Mononuclear cell (primary cell): ENCODE data around the gene OR5A1. TPM values are rescaled to one million over a fixed set of nuclear protein-coding genes. Genes with fewer than 3 reads are reported as not detected.
"Not testable (repeated sequence)": the region's sequence is repeated elsewhere in the genome, so short reads cannot be mapped to it uniquely, and the experiment has no call there.

Experiments
- H3K27me3 ChIP-seq: 2 replicates; pipeline ENCODE4 v1.6.0; 2011; ENCODE audit warnings: low read length, control low read depth; ENCODE audit not compliant: insufficient read depth
- H3K4me1 ChIP-seq: 2 replicates; pipeline ENCODE4 v1.5.1; 2011; ENCODE audit warnings: mild to moderate bottlenecking, low read length, control low read depth; ENCODE audit not compliant: insufficient read depth
- H3K4me3 ChIP-seq: 2 replicates; pipeline ENCODE4 v1.5.1; 2011; ENCODE audit warnings: mild to moderate bottlenecking, low read length, moderate library complexity
- H3K9me3 ChIP-seq: 2 replicates; pipeline ENCODE4 v1.5.1; 2011; ENCODE audit warnings: low read depth, mild to moderate bottlenecking, control low read depth, low read length
- total RNA-seq: library from RNA; depleted of rRNA; stranded (reverse); fragments of >200 nt; gene quantifications from one replicate; pipeline ENCODE4 v1.2.3, GENCODE V29; 2012

Gene OR5A1
- total RNA-seq, 1 donor, result under 0.01 TPM

DNA sequence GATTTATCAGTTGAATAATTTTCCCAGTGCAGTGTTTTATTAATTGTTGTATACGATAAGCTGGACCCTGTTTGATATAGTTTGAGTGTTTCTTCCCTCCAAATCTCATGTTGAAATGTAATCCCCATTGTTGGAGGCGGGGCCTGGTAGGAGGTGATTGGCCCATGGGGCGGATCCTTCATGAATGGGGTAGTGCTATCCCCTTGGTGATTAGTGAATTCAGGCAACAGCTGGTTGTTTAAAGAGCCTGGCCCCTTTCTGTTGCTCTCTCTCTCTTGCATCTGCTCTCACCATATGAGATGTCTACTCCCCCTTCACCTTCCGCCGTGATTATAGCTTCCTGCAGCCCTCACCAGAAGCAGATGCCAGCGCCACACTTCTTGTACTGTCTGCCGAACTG, 1.5 kb downstream of the OR5A1 start:
- H3K27me3 ChIP-seq, result peaks cover 2% of the 10 kb centered on the region
- H3K9me3 ChIP-seq, result no peaks in the 10 kb centered on the region
- no peak overlapping the region for H3K4me3 ChIP-seq
- H3K4me1 ChIP-seq, result no peaks in the 10 kb centered on the region

DNA sequence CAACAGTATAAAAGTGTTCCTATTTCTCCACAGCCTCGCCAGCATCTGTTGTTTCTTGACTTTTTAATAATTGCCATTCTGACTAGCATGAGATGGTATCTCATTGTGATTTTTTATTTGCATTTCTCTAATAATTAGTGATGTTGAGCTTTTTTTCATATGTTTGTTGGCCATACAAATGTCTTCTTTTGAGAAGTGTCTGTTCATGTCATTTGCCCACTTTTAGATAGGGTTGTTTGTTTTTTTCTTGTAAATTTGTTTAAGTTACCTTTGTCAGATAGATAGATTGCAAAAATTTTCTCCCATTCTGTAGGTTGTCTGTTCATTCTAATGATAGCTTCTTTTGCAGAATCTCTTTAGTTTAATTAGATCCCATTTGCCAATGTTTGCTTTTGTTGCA, 9.4 kb downstream of the OR5A1 start:
- not testable (repeated sequence) for H3K27me3 ChIP-seq, H3K4me1 ChIP-seq, H3K9me3 ChIP-seq, H3K4me3 ChIP-seq

DNA sequence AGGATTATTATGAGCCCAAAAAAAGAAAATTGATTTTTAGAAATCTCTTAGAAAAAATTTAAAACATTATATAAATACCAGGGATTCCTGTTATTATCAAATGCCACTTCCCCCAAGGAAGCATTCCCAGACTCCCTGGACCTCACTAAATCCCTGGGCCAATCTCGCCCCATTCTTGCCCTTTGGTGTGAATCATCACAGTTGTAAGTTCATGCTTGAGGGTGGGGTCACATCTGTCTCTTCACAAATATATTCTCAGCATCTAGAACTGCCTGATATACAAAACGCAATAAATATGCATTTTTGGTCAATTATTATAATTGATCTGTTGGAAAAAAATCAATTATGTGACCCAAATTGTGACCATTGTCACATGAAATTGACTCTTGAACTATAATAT, 12.2 kb downstream of the OR5A1 start:
- no peaks in the 10 kb centered on the region for H3K4me1 ChIP-seq
- no peaks in the 10 kb centered on the region for H3K27me3 ChIP-seq
- H3K4me3 ChIP-seq, result no peak overlapping the region
- H3K9me3 ChIP-seq, result no peaks in the 10 kb centered on the region

DNA sequence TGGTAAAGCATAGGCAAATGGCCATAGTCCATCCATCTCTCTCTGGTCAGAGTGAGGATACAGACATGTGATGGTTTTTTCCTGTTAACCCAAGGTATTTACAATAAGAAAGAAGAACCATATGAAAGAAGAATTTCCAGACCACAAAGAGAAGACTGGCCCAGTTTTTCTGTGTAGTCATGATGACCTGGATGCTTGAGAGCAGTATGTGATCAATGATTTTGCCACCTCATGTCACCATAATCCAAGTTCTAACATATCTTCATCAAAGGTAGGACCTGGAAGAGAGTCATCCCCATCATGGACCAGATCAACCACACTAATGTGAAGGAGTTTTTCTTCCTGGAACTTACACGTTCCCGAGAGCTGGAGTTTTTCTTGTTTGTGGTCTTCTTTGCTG, 20.4 kb downstream of the OR5A1 start, which contains the start of gene OR4D6:
Gene OR4D6, plus strand, starts transcription at position 301 of the 400 bp plus-strand sequence. Its CDS starts 0 bp downstream, at position 301.
- H3K27me3 ChIP-seq, result no peaks in the 10 kb centered on the region
- H3K9me3 ChIP-seq, result no peaks in the 10 kb centered on the region
- H3K4me1 ChIP-seq, result no peaks in the 10 kb centered on the region
- H3K4me3 ChIP-seq, result no peak within 1 kb of the TSS

DNA sequence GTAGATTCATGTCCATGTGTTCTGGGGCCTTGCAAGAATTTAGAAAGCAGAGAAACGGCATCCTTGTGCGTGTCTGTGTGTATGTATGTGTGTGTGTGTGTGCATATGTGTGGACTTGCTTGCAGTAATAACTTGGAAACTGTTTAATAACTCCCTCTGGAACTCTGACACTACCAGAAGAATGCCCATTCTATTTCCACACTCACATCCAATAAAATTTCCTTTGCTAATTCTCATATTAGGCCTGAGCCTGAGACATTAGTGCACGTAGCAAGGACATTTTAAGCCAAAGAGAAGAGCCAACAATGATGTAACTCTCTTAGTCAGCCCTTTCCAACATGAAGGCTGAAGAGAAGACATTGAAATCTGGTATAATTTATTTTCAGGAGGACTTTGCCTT, 23.6 kb downstream of the OR5A1 start:
- no peaks in the 10 kb centered on the region for H3K9me3 ChIP-seq
- H3K4me3 ChIP-seq, result no peak overlapping the region
- no peaks in the 10 kb centered on the region for H3K27me3 ChIP-seq
- no peaks in the 10 kb centered on the region for H3K4me1 ChIP-seq

DNA sequence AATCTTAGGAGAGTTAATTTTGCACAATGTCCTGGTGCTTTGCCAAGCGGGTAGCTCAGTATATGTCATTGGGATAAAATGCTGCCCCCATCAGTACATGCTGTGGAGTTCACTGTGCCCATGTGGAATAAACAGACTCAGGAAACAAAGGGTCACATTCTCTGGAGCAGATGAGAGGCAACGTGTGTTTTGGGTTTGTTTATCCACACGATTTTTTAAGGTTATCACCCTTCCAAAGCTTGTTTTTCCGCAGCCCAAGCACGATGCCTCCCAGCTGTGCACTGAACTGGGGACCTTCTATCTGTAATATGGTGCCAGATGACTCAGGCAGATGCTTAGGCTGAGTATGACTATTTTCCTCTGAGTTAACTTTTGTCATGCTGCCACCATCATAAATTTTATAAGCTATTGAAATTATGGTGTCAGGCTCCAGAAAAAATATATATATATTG, 26.9 kb downstream of the OR5A1 start:
- Histone ChIP-seq H3K27me3 (no peaks in the 10 kb centered on the region), H3K9me3 (no peaks in the 10 kb centered on the region), H3K4me3 (no peak overlapping the region), H3K4me1 (no peaks in the 10 kb centered on the region)

DNA sequence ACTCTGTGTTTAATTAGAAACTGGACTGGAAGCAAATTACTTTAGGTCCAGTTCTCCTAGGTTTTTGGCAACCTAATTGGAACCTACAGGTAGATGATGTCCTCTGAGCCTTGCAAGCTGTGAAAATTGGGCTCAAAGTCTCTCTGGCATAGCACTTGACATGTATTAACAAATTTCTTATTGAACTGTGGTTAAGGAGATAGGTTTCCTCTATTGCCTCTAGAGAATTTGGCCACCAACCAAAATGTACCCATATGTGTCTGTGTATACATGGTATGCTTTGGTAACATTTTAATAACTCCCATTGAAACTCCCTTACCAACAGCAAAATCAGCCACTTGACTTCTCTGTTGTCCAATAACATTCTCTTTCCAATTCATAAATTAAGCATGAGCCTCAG, 36.7 kb downstream of the OR5A1 start, which contains the start of gene OR4D10:
Gene OR4D10, plus strand, starts transcription at position 301 of the 400 bp plus-strand sequence. CDS start 4,115 bp downstream, outside the sequence.
- Histone ChIP-seq H3K4me3 (no peak within 1 kb of the TSS), H3K27me3 (no peaks in the 10 kb centered on the region), H3K4me1 (no peaks in the 10 kb centered on the region), H3K9me3 (no peaks in the 10 kb centered on the region)

DNA sequence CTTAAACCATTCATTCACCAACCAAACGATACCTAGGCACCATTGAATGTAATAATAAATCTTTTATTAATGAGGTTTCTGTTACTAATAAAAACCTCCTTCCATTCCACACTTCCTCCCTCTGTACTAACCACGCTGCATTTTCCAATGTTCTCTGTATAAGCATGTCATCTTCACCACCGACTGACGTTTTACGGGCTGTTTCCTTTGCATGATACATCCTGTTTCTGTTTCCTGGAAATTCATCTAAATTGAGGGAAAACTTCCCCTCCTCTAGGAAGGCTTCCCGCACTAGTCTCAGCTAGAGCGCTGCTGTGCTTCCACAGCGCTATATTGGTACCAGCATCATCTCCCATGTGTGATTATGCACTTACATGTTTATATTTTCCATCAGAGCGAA, 38.9 kb downstream of the OR5A1 start:
- no peaks in the 10 kb centered on the region for H3K4me1 ChIP-seq
- H3K27me3 ChIP-seq, result no peaks in the 10 kb centered on the region
- H3K4me3 ChIP-seq, result no peak overlapping the region

DNA sequence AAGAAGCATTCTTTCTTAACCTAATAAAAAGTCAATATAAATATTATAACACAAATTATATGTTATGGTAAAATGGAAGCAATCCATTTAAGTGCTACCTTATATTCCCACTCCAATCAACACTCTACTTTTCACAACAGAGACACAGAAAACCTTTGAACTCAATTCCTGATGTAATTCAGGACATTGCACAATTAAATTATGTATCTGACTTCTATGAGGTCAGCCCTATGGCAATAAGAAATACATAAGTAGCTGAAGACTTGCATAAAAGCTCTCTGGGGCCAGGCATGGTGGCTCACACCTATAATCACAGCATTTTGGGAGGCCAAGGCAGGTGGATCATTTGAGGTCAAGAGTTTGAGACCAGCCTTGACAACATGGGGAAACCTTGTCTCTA, 43.6 kb downstream of the OR5A1 start:
- Histone ChIP-seq H3K9me3 (no peaks in the 10 kb centered on the region), H3K4me1 (no peaks in the 10 kb centered on the region), H3K4me3 (no peak overlapping the region), H3K27me3 (no peaks in the 10 kb centered on the region)

More for the DNA sequence above, 38.9 kb downstream of the OR5A1 start:
- H3K9me3 ChIP-seq, result no peaks in the 10 kb centered on the region

DNA sequence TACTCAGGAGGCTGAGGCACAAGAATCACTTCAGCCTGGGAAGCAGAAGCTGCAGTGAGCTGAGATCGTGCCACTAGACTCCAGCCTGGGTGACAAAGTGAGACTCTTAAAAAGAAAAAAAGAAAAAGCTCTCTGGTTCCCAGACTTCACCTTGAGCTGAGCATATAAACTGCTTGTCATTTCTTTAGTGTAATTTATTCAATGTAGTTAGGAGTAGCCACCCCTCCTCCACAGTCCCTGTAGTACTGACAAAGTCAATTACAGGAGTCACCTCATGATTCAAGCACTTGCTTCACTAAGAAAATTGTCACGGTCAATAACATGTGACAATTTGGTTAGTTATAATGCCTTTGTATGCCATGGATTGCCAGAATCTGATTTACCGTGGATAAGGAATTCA, 44.1 kb downstream of the OR5A1 start:
- H3K4me3 ChIP-seq, result no peak overlapping the region
- H3K4me1 ChIP-seq, result no peaks in the 10 kb centered on the region
- H3K27me3 ChIP-seq, result no peaks in the 10 kb centered on the region
- H3K9me3 ChIP-seq, result no peaks in the 10 kb centered on the region

Other genes with a start within 250 kb of the OR5A1 start
- 84.1 TPM for gene MPEG1, start 223.5 kb upstream of the OR5A1 start, total RNA-seq
- gene OR5AN1, start 77.6 kb upstream of the OR5A1 start, total RNA-seq, result 0.10 TPM
- gene OR5A2, start 10.1 kb upstream of the OR5A1 start, total RNA-seq, result not detected
- gene OR4D6, start 20.5 kb downstream of the OR5A1 start, total RNA-seq, result not detected
- gene OR4D10, start 36.8 kb downstream of the OR5A1 start, total RNA-seq, result not detected
- gene OR4D11, start 67.1 kb downstream of the OR5A1 start, total RNA-seq, result not detected
- gene OR4D9, start 75.1 kb downstream of the OR5A1 start, total RNA-seq, result under 0.01 TPM
- 49.3 TPM for gene OSBP, start 179.3 kb downstream of the OR5A1 start, total RNA-seq
- 38.7 TPM for gene PATL1, start 232.6 kb downstream of the OR5A1 start, total RNA-seq